HepG2 (cell line): ENCODE results near the gene FUT3. TPM values are rescaled to one million over a fixed set of nuclear protein-coding genes. Genes with fewer than 3 reads are reported as not detected.

Source experiments
- AGO2 ChIP-seq: fragments of 200-400 bp; formaldehyde crosslinking; optimal IDR thresholded peaks from 2 replicates; pipeline ENCODE3; 2017; ENCODE audit warnings: mild to moderate bottlenecking, low read depth, low read length, moderate library complexity
- MLXIP ChIP-seq: sonication (generic); formaldehyde crosslinking; IDR thresholded peaks from 2 replicates; pipeline ENCODE4 v1.9.0; 2021; ENCODE audit warnings: missing genetic modification reagents, borderline replicate concordance
- RBFOX2 ChIP-seq: fragments of 200-400 bp; formaldehyde crosslinking; IDR thresholded peaks from 2 replicates; pipeline ENCODE4 v1.6.1; 2017; ENCODE audit warnings: low read depth, mild to moderate bottlenecking, low read length
- TBP ChIP-seq: sonication (generic); formaldehyde crosslinking; IDR thresholded peaks from 2 replicates; pipeline ENCODE4 v1.5.0; 2020; ENCODE audit warnings: missing genetic modification reagents
- polyA plus RNA-seq, 8 experiments: library from polyadenylated mRNA; depleted of rRNA in 3 of 8; stranded (reverse) in 7 of 8; unstranded in 1 of 8; fragments of >200 nt; fragmentation: Illumina TruSeq in 4 of 8; extraction: Trizol in 4 of 8; gene quantifications; 2 replicates each; pipeline versions ENCODE4 v1.2.1 to v1.2.3, GENCODE V29; 2011 to 2016; ENCODE audit warnings: low read depth in 4 of 8, missing spikeins in 1 of 8, mixed read lengths in 1 of 8; ENCODE audit not compliant: insufficient read depth in 1 of 8
- total RNA-seq, 5 experiments: library from RNA; depleted of rRNA; stranded (reverse); fragments of >200 nt; fragmentation: Illumina TruSeq; extraction: Trizol; gene quantifications; 2 replicates each; pipeline ENCODE4 v1.2.3, GENCODE V29; 2016; ENCODE audit warnings: low read depth in 1 of 5
- TF ChIP-seq, protein P1 (sequence below): sonication (generic); formaldehyde crosslinking; IDR thresholded peaks from 2 replicates; pipeline ENCODE4 v1.5.0; 2020; ENCODE audit warnings: mild to moderate bottlenecking, missing genetic modification reagents, moderate library complexity

The FUT3 gene
- total and polyA plus RNA-seq, 2 of the 13 experiments (the other 11 are each of a cell fraction or from before 2014, with no cell fraction given): 0.53 to 1.1 TPM

DNA sequence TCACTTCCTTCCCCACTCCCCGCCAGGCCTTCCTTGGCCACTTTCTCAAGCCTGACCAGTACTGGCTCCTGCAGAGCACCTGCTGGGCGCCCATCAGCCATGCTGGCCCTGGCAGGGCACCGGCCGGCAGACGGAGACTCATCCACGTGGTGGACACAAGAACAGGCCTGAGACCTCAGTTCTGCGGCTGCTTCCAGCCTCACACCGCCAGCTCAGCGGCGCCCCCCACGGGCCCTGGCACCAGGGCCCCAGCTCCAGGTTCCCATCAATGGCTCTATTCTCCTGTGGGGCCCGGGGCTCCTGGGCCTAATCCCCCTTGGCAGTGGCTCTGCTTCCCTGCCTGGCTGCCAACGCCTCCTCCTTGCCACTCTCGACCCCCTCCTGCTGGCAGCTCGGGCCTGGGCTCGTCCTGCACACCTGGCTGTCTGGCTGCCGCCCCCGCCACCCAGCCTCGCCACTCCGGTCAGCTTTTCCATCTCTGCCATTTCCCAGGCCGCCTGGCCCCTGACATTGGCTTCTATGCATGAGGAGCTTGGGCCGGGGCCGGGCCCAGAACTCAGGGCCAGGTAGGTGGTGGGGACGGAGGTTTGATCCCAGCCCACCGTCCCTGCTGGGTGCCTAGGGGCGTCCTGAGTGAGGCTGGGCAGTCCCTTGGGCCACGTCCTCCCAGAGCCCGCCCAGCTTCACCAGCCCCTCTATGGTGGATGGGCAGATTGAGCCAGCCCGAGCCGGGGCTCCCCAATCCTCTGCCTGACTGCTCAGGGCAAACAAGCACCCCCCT is 46.1 kb upstream of the FUT3 start (continued):
- no peak for TF ChIP-seq MLXIP (CRISPR knock-in tag)
- peak; percentile 63 for TF ChIP-seq AGO2
- no peak for TF ChIP-seq TBP (CRISPR knock-in tag)
- TF ChIP-seq, protein P1, sequence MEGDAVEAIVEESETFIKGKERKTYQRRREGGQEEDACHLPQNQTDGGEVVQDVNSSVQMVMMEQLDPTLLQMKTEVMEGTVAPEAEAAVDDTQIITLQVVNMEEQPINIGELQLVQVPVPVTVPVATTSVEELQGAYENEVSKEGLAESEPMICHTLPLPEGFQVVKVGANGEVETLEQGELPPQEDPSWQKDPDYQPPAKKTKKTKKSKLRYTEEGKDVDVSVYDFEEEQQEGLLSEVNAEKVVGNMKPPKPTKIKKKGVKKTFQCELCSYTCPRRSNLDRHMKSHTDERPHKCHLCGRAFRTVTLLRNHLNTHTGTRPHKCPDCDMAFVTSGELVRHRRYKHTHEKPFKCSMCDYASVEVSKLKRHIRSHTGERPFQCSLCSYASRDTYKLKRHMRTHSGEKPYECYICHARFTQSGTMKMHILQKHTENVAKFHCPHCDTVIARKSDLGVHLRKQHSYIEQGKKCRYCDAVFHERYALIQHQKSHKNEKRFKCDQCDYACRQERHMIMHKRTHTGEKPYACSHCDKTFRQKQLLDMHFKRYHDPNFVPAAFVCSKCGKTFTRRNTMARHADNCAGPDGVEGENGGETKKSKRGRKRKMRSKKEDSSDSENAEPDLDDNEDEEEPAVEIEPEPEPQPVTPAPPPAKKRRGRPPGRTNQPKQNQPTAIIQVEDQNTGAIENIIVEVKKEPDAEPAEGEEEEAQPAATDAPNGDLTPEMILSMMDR (CRISPR knock-in tag): peak; percentile 35; the same call in 1 of the 2 replicates
- TF ChIP-seq RBFOX2: peak; percentile 72
